ENCODE data around the gene VIP. TPM values are rescaled to one million over a fixed set of nuclear protein-coding genes. Genes with fewer than 3 reads are reported as not detected.

Gene VIP
- polyA plus RNA-seq, 1 donor (not counting 4 experiments of a cell fraction or from before 2014, with no cell fraction given) = not detected

GRCh38 chr6:152726313-152726712, 24.3 kb upstream of the VIP start:
- DNase-seq (ENCODE audit: low read depth, low spot score) (no peak), FAIRE-seq (no peak)
- Histone ChIP-seq H3K4me1 (ENCODE audit: control insufficient read depth, extremely low read depth, insufficient read depth, low read length) (no peaks in the 10 kb centered on the region), H4K20me1 (ENCODE audit: control insufficient read depth, extremely low read depth, insufficient read depth, low read length) (no peaks in the 10 kb centered on the region), H3K27me3 (ENCODE audit: control insufficient read depth, extremely low read depth, insufficient read depth, low read length) (no peaks in the 10 kb centered on the region), H2AFZ (ENCODE audit: control insufficient read depth, low read length) (no peak overlapping the region), H3K4me3 (ENCODE audit: control insufficient read depth in 2 of 3, extremely low read depth in 1 of 3, insufficient read depth in 2 of 3, low read depth in 1 of 3, low read length in 3 of 3) (no peak overlapping the region), H3K4me2 (ENCODE audit: control insufficient read depth, extremely low read depth, insufficient read depth, low read depth, low read length) (no peak overlapping the region), H3K9me1 (ENCODE audit: control insufficient read depth, extremely low read depth, insufficient read depth, low read length) (no peaks in the 10 kb centered on the region), H3K9ac (ENCODE audit: control insufficient read depth, extremely low read depth, insufficient read depth, low read length) (no peak overlapping the region), H3K79me2 (ENCODE audit: control insufficient read depth, insufficient read depth, low read length) (no peaks in the 10 kb centered on the region), H3K27ac (ENCODE audit: control insufficient read depth, insufficient read depth, low read length) (no peak overlapping the region), H3K36me3 (ENCODE audit: control insufficient read depth in 2 of 2, extremely low read depth in 1 of 2, insufficient read depth in 2 of 2, low read length in 2 of 2) (no peaks in the 10 kb centered on the region), H3K9me3 (ENCODE audit: control insufficient read depth, low read depth, low read length) (no peaks in the 10 kb centered on the region)
- TF ChIP-seq CTCF (optimal IDR thresholded peaks at IDR 0.05 in 1 of 3, IDR thresholded peaks at IDR 0.05 in 1 of 3, conservative IDR thresholded peaks at IDR 0.05 in 1 of 3; ENCODE audit: extremely low read depth in 1 of 3, insufficient read depth in 2 of 3, low read length in 3 of 3) (no peak), EZH2 (IDR thresholded peaks at IDR 0.05; ENCODE audit: low read length) (no peak)
- dilution Hi-C loops (cut with MboI; ENCODE audit: extremely low pct_ligation_motif_present, low sequenced_read_pairs) = no loop called here

GRCh38 chr6:152727507-152727906, 23.1 kb upstream of the VIP start:
- DNase-seq (ENCODE audit: low read depth, low spot score) = no peak
- H3K4me1 ChIP-seq (ENCODE audit: control insufficient read depth, extremely low read depth, insufficient read depth, low read length) = no peaks in the 10 kb centered on the region
- no peaks in the 10 kb centered on the region for H3K9me1 ChIP-seq (ENCODE audit: control insufficient read depth, extremely low read depth, insufficient read depth, low read length)
- dilution Hi-C loops (cut with MboI; ENCODE audit: extremely low pct_ligation_motif_present, low sequenced_read_pairs) = no loop called here
- no peak overlapping the region for H3K4me2 ChIP-seq (ENCODE audit: control insufficient read depth, extremely low read depth, insufficient read depth, low read depth, low read length)
- TF ChIP-seq CTCF (optimal IDR thresholded peaks at IDR 0.05 in 1 of 3, IDR thresholded peaks at IDR 0.05 in 1 of 3, conservative IDR thresholded peaks at IDR 0.05 in 1 of 3; ENCODE audit: extremely low read depth in 1 of 3, insufficient read depth in 2 of 3, low read length in 3 of 3) (peak in 1 of 3 experiments; percentile 6), EZH2 (IDR thresholded peaks at IDR 0.05; ENCODE audit: low read length) (no peak)
- H2AFZ ChIP-seq (ENCODE audit: control insufficient read depth, low read length) = no peak overlapping the region
- H3K9ac ChIP-seq (ENCODE audit: control insufficient read depth, extremely low read depth, insufficient read depth, low read length) = no peak overlapping the region
- H3K9me3 ChIP-seq (ENCODE audit: control insufficient read depth, low read depth, low read length) = no peaks in the 10 kb centered on the region
- no peaks in the 10 kb centered on the region for H4K20me1 ChIP-seq (ENCODE audit: control insufficient read depth, extremely low read depth, insufficient read depth, low read length)
- no peak overlapping the region for H3K27ac ChIP-seq (ENCODE audit: control insufficient read depth, insufficient read depth, low read length)
- H3K4me3 ChIP-seq (ENCODE audit: control insufficient read depth in 2 of 3, extremely low read depth in 1 of 3, insufficient read depth in 2 of 3, low read depth in 1 of 3, low read length in 3 of 3) = no peak overlapping the region
- no peaks in the 10 kb centered on the region for H3K36me3 ChIP-seq (ENCODE audit: control insufficient read depth in 2 of 2, extremely low read depth in 1 of 2, insufficient read depth in 2 of 2, low read length in 2 of 2)
- H3K79me2 ChIP-seq (ENCODE audit: control insufficient read depth, insufficient read depth, low read length) = no peaks in the 10 kb centered on the region
- FAIRE-seq = no peak
- no peaks in the 10 kb centered on the region for H3K27me3 ChIP-seq (ENCODE audit: control insufficient read depth, extremely low read depth, insufficient read depth, low read length)
